NT2/D1 (cell line): ENCODE data around the gene ACOXL.

Source experiments
- SUZ12 ChIP-seq: IDR thresholded peaks from 2 replicates; pipeline ENCODE4 v1.6.1; 2011; ENCODE audit not compliant: insufficient read length, insufficient read depth; ENCODE audit errors: extremely low read depth
- ZNF274 ChIP-seq: IDR thresholded peaks from 2 replicates; pipeline ENCODE4 v1.6.1; 2011; ENCODE audit warnings: mild to moderate bottlenecking, low read depth, low read length

- TF ChIP-seq SUZ12 = no peak
- no peak for TF ChIP-seq ZNF274
These were observed 109.7 kb downstream of the ACOXL start for GRCh38 chr2:110842048-110842447.
